Measurements from ENCODE around the gene TMEM127. TPM values are rescaled to one million over a fixed set of nuclear protein-coding genes. Genes with fewer than 3 reads are reported as not detected.

Gene TMEM127
- total RNA-seq, 4 donors from 2014 or later = 18.5 to 131 (median 82.0) TPM

DNA sequence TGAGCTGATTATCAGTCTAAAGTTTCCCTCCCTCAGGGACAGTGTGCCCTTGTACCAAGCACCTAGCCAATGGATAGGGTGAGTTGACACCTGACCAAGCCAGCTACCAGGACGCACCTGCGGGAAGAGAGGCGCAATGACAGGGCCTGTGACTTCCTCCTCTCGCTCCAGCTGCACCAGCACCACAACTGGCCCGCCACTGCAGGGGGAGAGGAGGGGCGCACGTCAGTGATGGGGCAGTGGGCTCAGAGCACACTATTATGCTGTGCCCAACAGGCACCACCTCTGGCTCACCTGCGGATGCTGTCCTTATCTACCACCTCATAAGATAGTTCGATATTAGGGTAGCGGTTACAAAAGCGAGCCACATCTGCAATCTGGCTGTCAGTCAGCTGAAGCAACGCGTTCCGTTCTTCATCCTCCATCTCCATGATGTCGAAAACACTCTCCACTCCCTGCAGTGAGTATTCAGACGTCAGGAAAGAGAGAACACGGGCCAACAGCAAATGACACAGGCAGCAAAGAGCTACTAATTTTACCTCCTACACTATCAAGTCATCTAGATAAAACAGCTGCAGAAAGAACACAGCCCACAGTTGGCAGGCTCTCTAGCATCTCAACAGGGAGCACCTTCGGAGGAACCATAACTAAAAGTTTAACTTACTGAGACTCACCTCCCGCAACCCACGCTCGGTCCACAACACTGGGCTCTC, 11.1 kb upstream of the TMEM127 start:
- TF ChIP-seq EP300 (IDR thresholded peaks at IDR 0.05; ENCODE audit: low read depth) = no peak
- TF ChIP-seq POLR2AphosphoS5 (IDR thresholded peaks at IDR 0.05) = no peak
- Histone ChIP-seq H3K4me3 (no peak overlapping the region), H3K27me3 (no peaks in the 10 kb centered on the region), H3K36me3 (peaks cover 0 to 84% (median 35%) of the 10 kb centered on the region in 4 donors), H3K27ac (no peak overlapping the region), H3K9me3 (no peaks in the 10 kb centered on the region), H3K4me1 (no peaks in the 10 kb centered on the region)
- in situ Hi-C loops (cut with MboI; ENCODE audit: low pct_ligation_motif_present in 1 of 4, low pct_unique_long_range_greater_than_20kb in 1 of 4, low sequenced_read_pairs in 3 of 4) (no loop called here), intact Hi-C loops (cut with DNase I; ENCODE audit: low total_unique reads) (no loop called here)
- WGBS, 2 donors (ENCODE audit: low coverage in 1 of 2) = 95 to 100% methylated on average over 1 to 19 of the region's 21 CpGs
- DNase-seq = no peak

DNA sequence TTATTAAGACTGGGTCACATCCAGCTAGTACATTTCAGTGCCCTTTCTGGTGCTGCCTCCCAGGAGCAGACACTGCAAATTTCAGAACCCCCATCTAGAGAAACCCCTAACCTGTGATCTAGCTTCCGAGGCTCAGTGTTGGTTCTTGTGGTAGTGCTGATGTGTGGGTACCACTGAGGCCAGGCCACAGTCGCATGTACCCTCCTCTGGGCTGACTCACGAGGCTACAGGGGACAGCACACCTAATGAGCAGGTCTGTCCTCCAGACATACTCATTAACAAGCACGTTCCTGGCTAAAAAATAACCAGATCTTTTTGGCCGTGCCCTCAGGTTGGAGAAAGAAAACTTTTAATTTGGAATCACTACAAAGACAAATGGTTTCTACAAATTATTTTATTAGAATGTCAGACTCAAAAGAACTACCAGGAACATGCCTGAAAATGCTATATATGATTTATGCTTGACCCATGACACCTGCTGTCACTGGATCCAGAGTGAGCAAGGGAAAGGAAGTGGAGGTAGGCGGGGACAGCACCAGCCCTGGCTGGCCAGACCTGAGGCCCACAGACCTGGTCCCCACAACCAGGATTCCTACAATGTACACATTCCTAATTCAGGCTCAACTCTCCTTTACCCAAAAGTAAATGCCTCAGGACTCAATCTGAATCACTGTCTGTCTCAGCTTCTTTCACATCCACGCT, 8.7 kb upstream of the TMEM127 start:
- no peaks in the 10 kb centered on the region for H3K27me3 ChIP-seq
- H3K27ac ChIP-seq = no peak overlapping the region
- no peak for TF ChIP-seq POLR2A (IDR thresholded peaks at IDR 0.05)
- no peaks in the 10 kb centered on the region for H3K4me1 ChIP-seq
- no peak for DNase-seq
- peaks cover 0 to 74% (median 36%) of the 10 kb centered on the region in 4 donors for H3K36me3 ChIP-seq
- intact Hi-C loops (cut with DNase I; ENCODE audit: low total_unique reads) = no loop called here
- in situ Hi-C loops (cut with MboI; ENCODE audit: low pct_ligation_motif_present in 1 of 4, low pct_unique_long_range_greater_than_20kb in 1 of 4, low sequenced_read_pairs in 3 of 4) = loop anchor here in 1 of 4 donors (25.0 kb wide), 1 partner anchor 262 kb away; no protein-coding TSS in a partner anchor
- WGBS, 2 donors (ENCODE audit: low coverage in 1 of 2) = 80 to 82% methylated on average over 2 to 7 of the region's 7 CpGs
- H3K4me3 ChIP-seq = no peak overlapping the region
- no peaks in the 10 kb centered on the region for H3K9me3 ChIP-seq

DNA sequence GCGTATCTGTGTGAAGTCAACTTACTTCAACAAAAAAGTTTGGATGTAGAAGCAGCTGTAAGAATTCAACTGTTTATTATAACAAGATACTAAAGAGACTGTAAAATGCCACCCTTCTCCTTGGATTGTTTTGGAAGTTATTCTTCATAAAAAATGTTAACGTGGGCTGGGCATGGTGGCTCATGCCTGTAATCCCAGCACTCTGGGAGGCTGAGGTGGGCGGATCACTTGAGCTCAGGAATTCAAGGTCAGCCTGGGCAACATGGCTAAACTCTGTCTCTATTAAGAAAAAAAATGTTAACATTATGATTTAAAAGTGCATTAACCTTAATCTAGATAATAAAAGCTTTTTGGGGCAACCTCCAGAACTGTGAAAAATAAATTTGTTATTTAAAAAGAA, 8.0 kb upstream of the TMEM127 start:
- intact Hi-C loops (cut with DNase I; ENCODE audit: low total_unique reads) = no loop called here
- Histone ChIP-seq H3K27me3 (no peaks in the 10 kb centered on the region), H3K4me3 (no peak overlapping the region), H3K36me3 (peaks cover 0 to 72% (median 34%) of the 10 kb centered on the region in 4 donors), H3K9me3 (no peaks in the 10 kb centered on the region), H3K27ac (no peak overlapping the region), H3K4me1 (no peaks in the 10 kb centered on the region)
- TF ChIP-seq EP300 (IDR thresholded peaks at IDR 0.05; ENCODE audit: low read depth) = no peak
- TF ChIP-seq, protein P1, sequence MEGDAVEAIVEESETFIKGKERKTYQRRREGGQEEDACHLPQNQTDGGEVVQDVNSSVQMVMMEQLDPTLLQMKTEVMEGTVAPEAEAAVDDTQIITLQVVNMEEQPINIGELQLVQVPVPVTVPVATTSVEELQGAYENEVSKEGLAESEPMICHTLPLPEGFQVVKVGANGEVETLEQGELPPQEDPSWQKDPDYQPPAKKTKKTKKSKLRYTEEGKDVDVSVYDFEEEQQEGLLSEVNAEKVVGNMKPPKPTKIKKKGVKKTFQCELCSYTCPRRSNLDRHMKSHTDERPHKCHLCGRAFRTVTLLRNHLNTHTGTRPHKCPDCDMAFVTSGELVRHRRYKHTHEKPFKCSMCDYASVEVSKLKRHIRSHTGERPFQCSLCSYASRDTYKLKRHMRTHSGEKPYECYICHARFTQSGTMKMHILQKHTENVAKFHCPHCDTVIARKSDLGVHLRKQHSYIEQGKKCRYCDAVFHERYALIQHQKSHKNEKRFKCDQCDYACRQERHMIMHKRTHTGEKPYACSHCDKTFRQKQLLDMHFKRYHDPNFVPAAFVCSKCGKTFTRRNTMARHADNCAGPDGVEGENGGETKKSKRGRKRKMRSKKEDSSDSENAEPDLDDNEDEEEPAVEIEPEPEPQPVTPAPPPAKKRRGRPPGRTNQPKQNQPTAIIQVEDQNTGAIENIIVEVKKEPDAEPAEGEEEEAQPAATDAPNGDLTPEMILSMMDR (IDR thresholded peaks at IDR 0.05) = no peak
- no peak for TF ChIP-seq POLR2AphosphoS5 (IDR thresholded peaks at IDR 0.05)
- no peak for TF ChIP-seq POLR2A (IDR thresholded peaks at IDR 0.05)
- no peak for DNase-seq
- WGBS, 2 donors (ENCODE audit: low coverage in 1 of 2) = 68 to 73% methylated on average over 3 of the region's 3 CpGs
- in situ Hi-C loops (cut with MboI; ENCODE audit: low pct_ligation_motif_present in 1 of 4, low pct_unique_long_range_greater_than_20kb in 1 of 4, low sequenced_read_pairs in 3 of 4) = loop anchor here in 1 of 4 donors (25.0 kb wide), 1 partner anchor 261 kb away; no protein-coding TSS in a partner anchor

DNA sequence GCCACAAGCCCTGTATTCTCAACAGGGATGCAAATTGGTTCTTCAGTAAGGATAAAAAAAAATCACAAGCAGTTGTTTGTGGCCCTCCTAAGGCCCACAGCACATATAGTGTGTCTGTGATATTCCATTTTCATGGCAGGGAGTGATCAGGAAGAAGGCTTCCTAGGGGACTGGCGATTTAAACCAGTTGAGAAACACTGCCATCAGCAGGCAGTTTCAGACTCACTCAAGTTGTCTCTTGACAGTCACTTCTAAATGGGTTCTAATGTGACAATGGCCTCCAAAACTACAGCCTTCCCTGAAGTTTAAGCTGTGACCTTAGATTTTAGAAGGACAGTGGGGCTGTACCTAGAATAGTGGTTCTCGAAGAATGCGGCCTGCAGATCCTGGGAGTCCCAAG, 6.2 kb upstream of the TMEM127 start:
- in situ Hi-C loops (cut with MboI; ENCODE audit: low pct_ligation_motif_present in 1 of 4, low pct_unique_long_range_greater_than_20kb in 1 of 4, low sequenced_read_pairs in 3 of 4) (loop anchor here in 1 of 4 donors (25.0 kb wide), 1 partner anchor 260 kb away; no protein-coding TSS in a partner anchor), intact Hi-C loops (cut with DNase I; ENCODE audit: low total_unique reads) (no loop called here)
- Histone ChIP-seq H3K9me3 (no peaks in the 10 kb centered on the region), H3K27me3 (no peaks in the 10 kb centered on the region), H3K4me3 (no peak overlapping the region), H3K36me3 (peaks cover 0 to 68% (median 31%) of the 10 kb centered on the region in 4 donors), H3K4me1 (peaks cover 7 to 8% (median 8%) of the 10 kb centered on the region in 4 donors), H3K27ac (no peak overlapping the region)
- 88% methylated on average over 3 of the region's 3 CpGs; no CpG with 5 or more reads in 1 of the 2 donors for WGBS, 2 donors (ENCODE audit: low coverage in 1 of 2)
- no peak for DNase-seq
- TF ChIP-seq POLR2AphosphoS5 (IDR thresholded peaks at IDR 0.05) (no peak), POLR2A (IDR thresholded peaks at IDR 0.05) (no peak), EP300 (IDR thresholded peaks at IDR 0.05; ENCODE audit: low read depth) (no peak)
- TF ChIP-seq, protein P1 (IDR thresholded peaks at IDR 0.05) = no peak
